ENCODE results near the gene HPD. TPM values are rescaled to one million over a fixed set of nuclear protein-coding genes. Genes with fewer than 3 reads are reported as not detected.

HPD gene
- total RNA-seq, 4 donors from 2014 or later, result 2.0 to 5.0 (median 2.0) TPM; not detected in 1

DNA sequence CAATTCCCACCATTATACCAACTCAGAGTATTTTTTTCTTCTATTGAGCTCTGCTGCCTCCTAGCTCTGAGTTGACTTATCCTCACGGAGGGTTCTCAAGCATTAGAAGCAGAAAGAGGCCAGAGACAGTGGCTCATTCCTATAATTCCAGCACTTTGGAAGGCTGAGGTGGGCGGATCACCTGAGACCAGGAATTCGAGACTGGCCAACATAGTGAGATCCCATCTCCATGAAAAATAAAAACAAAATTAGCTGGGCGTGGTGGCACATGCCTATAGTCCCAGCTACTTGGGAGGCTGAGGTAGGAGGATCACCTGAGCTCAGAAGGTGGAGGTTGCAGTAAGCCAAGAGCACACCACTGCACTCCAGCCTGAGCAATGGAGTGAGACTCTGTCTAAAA is 21.0 kb downstream of the HPD start:
- no peak for ATAC-seq
- no peak overlapping the region for H3K4me3 ChIP-seq
- H3K27ac ChIP-seq, result no peak overlapping the region
- in situ Hi-C loops (cut with MboI; ENCODE audit: low sequenced_read_pairs in 4 of 4) (no loop called here), intact Hi-C loops (cut with DNase I; ENCODE audit: low total_unique reads) (no loop called here)
- H3K4me1 ChIP-seq, result peaks cover 8 to 12% of the 10 kb centered on the region in 2 donors
- TF ChIP-seq, protein P1, sequence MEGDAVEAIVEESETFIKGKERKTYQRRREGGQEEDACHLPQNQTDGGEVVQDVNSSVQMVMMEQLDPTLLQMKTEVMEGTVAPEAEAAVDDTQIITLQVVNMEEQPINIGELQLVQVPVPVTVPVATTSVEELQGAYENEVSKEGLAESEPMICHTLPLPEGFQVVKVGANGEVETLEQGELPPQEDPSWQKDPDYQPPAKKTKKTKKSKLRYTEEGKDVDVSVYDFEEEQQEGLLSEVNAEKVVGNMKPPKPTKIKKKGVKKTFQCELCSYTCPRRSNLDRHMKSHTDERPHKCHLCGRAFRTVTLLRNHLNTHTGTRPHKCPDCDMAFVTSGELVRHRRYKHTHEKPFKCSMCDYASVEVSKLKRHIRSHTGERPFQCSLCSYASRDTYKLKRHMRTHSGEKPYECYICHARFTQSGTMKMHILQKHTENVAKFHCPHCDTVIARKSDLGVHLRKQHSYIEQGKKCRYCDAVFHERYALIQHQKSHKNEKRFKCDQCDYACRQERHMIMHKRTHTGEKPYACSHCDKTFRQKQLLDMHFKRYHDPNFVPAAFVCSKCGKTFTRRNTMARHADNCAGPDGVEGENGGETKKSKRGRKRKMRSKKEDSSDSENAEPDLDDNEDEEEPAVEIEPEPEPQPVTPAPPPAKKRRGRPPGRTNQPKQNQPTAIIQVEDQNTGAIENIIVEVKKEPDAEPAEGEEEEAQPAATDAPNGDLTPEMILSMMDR (IDR thresholded peaks at IDR 0.05 in 4 of 5, conservative IDR thresholded peaks at IDR 0.05 in 1 of 5), result no peak
- TF ChIP-seq POLR2A (IDR thresholded peaks at IDR 0.05), result no peak
- no peaks in the 10 kb centered on the region for H3K27me3 ChIP-seq
- H3K9me3 ChIP-seq, result no peaks in the 10 kb centered on the region
- peaks cover 0 to under 1% of the 10 kb centered on the region in 2 donors for H3K36me3 ChIP-seq
- no peak for DNase-seq

- ATAC-seq (no peak), DNase-seq (no peak)
- no peaks in the 10 kb centered on the region for H3K27me3 ChIP-seq
- no peak overlapping the region for H3K4me3 ChIP-seq
- H3K4me1 ChIP-seq, result no peaks in the 10 kb centered on the region
- no peak overlapping the region for H3K27ac ChIP-seq
- TF ChIP-seq, protein P1 (IDR thresholded peaks at IDR 0.05 in 4 of 5, conservative IDR thresholded peaks at IDR 0.05 in 1 of 5), result no peak
- no peak for TF ChIP-seq POLR2A (IDR thresholded peaks at IDR 0.05)
- intact Hi-C loops (cut with DNase I; ENCODE audit: low total_unique reads) (no loop called here), in situ Hi-C loops (cut with MboI; ENCODE audit: low sequenced_read_pairs in 4 of 4) (no loop called here)
- H3K9me3 ChIP-seq, result no peaks in the 10 kb centered on the region
- H3K36me3 ChIP-seq, result peaks cover 0 to 55% of the 10 kb centered on the region in 2 donors
Measured at GRCh38 chr12:121831571-121832245, 27.0 kb downstream of the HPD start.

DNA sequence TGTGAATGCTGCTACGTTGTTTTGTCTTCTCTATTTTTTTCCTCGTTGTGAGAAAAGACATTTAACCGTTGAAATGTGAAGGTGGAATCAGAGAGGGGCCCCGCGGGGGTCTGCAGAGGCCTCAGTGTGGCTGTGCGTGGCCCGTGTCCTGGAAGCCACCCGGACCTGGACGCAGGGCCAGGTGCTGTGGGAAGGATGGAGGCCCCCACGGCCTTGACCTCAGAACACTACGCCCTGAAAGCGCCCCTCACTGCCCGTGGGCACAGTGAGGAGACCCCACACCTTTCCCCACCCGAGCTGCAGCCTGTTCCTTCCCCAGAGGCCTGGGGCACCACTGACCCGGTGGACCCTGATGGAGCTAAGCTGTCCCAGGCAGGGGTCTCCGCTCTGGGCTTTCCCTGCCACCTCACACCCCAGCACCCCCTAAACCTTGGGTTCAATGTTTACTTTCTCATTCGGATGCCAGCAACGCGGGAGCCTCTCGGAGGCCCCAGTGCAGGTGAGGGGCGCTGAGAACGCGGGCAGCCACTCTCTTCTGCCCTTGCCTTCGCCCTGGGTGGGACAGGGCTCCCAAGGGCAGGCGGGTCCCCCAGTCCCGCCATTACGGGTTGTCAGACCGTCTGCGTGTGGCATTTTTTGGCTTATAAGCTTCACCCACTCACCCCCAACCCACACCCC is 27.9 kb downstream of the HPD start:
- DNase-seq (no peak), ATAC-seq (no peak)
- Histone ChIP-seq H3K36me3 (peaks cover 0 to 62% of the 10 kb centered on the region in 2 donors), H3K4me1 (no peaks in the 10 kb centered on the region), H3K27me3 (no peaks in the 10 kb centered on the region), H3K27ac (no peak overlapping the region), H3K4me3 (no peak overlapping the region), H3K9me3 (no peaks in the 10 kb centered on the region)
- in situ Hi-C loops (cut with MboI; ENCODE audit: low sequenced_read_pairs in 4 of 4), result no loop called here
- intact Hi-C loops (cut with DNase I; ENCODE audit: low total_unique reads), result no loop called here
- TF ChIP-seq POLR2A (IDR thresholded peaks at IDR 0.05), result no peak
- TF ChIP-seq, protein P1 (IDR thresholded peaks at IDR 0.05 in 4 of 5, conservative IDR thresholded peaks at IDR 0.05 in 1 of 5), result no peak

GRCh38 chr12:121830134-121830533 is 28.5 kb downstream of the HPD start:
- Histone ChIP-seq H3K4me3 (no peak overlapping the region), H3K4me1 (no peaks in the 10 kb centered on the region), H3K27ac (no peak overlapping the region), H3K9me3 (no peaks in the 10 kb centered on the region), H3K27me3 (no peaks in the 10 kb centered on the region), H3K36me3 (peaks cover 0 to 62% of the 10 kb centered on the region in 2 donors)
- in situ Hi-C loops (cut with MboI; ENCODE audit: low sequenced_read_pairs in 4 of 4), result no loop called here
- DNase-seq (no peak), ATAC-seq (no peak)
- intact Hi-C loops (cut with DNase I; ENCODE audit: low total_unique reads), result no loop called here
- no peak for TF ChIP-seq POLR2A (IDR thresholded peaks at IDR 0.05)
- TF ChIP-seq, protein P1 (IDR thresholded peaks at IDR 0.05 in 4 of 5, conservative IDR thresholded peaks at IDR 0.05 in 1 of 5), result no peak
